ENCODE measurements around the gene AGPAT3.

The AGPAT3 gene

DNA sequence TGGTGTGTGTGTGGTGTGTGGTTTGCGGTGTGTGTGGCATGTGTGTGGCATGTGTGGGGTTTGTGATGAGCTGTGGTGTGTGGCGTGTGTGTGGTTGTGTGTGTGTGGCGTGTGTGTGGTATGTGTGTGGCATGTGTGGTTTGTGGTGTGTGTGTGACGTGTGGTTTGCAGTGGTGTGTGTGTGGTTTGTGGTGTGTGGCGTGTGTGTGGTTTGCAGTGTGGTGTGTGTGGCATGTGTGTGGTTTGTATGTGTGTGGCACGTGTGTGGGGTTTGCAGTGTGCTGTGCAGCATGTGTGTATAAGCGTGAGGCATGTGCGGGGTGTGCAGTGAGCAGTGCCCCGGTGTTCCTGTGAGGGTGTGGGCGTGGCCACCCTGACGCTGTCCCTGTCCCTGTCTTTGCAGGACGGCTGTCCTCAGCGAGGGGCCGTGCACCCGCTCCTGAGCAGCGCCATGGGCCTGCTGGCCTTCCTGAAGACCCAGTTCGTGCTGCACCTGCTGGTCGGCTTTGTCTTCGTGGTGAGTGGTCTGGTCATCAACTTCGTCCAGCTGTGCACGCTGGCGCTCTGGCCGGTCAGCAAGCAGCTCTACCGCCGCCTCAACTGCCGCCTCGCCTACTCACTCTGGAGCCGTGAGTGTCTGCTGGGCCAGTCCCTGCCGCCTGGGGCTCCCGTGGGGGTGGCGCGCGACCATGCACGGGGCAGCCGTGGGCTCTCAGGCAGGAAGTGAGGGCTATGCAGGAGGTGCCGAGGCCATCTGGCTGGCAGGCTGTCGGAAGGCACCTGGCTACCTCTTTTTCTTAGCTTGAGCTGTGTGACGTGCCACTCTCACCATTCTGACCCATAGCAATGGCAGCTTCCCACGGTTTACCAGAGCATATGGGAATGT lies 94.5 kb downstream of the AGPAT3 start:
- Histone ChIP-seq H3K4me3 (no peak overlapping the region), H3K4me1 (no peaks in the 10 kb centered on the region), H3K9me3 (no peaks in the 10 kb centered on the region), H3K27ac (no peak overlapping the region), H3K27me3 (no peaks in the 10 kb centered on the region), H3K36me3 (peaks cover 0 to 22% (median 21%) of the 10 kb centered on the region in 3 donors)
- intact Hi-C loops (cut with DNase I; ENCODE audit: low total_unique reads), result no loop called here
- DNase-seq, result no peak
- TF ChIP-seq, protein P1, sequence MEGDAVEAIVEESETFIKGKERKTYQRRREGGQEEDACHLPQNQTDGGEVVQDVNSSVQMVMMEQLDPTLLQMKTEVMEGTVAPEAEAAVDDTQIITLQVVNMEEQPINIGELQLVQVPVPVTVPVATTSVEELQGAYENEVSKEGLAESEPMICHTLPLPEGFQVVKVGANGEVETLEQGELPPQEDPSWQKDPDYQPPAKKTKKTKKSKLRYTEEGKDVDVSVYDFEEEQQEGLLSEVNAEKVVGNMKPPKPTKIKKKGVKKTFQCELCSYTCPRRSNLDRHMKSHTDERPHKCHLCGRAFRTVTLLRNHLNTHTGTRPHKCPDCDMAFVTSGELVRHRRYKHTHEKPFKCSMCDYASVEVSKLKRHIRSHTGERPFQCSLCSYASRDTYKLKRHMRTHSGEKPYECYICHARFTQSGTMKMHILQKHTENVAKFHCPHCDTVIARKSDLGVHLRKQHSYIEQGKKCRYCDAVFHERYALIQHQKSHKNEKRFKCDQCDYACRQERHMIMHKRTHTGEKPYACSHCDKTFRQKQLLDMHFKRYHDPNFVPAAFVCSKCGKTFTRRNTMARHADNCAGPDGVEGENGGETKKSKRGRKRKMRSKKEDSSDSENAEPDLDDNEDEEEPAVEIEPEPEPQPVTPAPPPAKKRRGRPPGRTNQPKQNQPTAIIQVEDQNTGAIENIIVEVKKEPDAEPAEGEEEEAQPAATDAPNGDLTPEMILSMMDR (IDR thresholded peaks at IDR 0.05), result no peak

DNA sequence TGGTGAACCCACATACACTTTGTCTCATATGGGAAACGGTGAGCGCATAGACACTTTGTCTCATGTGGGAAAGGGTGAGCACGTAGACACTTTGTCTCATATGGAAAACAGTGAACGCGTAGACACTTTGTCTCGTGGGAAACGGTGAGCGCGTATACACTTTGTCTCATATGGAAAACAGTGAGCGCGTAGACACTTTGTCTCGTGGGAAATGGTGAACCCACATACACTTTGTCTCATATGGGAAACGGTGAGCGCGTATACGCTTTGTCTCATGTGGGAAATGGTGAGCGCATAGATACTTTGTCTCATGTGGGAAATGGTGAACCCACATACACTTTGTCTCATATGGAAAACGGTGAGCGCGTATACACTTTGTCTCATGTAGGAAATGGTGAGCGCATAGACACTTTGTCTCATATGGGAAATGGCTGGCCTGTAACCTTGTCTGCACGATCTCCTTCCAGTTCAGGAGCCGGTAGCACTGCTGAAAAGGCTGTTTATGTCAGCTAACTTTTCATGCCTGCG lies 96.4 kb downstream of the AGPAT3 start:
- intact Hi-C loops (cut with DNase I; ENCODE audit: low total_unique reads), result no loop called here
- DNase-seq, result no peak
- no peaks in the 10 kb centered on the region for H3K4me1 ChIP-seq
- TF ChIP-seq, protein P1 (IDR thresholded peaks at IDR 0.05), result no peak
- H3K9me3 ChIP-seq, result no peaks in the 10 kb centered on the region
- no peak overlapping the region for H3K4me3 ChIP-seq
- H3K27me3 ChIP-seq, result no peaks in the 10 kb centered on the region
- H3K27ac ChIP-seq, result no peak overlapping the region
- H3K36me3 ChIP-seq, result peaks cover 0 to 27% (median 22%) of the 10 kb centered on the region in 3 donors

DNA sequence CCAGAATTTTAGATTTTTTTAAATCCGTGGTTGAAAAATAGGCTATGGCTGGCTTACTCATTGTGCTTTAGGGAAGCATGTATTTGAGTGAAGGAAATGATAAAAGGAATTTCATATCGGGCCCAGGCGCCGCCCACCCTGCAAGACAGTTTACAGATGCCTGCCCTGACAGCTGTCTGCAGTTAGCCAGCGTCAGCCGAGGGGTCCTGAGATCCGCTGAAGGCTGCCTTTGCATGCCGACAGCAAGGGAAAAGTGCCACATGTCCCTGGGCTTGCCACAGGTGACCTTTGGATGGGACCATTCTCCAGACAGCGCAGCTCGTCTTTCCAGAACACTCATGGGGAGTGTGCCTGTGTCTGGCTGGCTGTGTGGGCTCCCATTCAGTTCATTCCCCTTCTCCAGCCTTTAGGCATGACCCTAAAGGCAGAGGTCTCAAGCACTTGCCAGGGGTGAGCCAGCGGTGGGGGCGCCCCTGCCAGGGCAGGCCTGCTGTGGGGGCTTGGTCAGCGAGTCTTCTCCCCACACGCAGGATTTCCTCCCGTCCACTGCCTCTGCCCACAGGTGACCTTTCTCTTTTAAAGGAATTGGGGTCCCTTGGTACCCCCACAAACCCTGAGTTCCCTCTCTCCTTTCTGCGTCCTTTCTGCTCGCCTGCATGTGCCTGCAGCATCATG lies 101.0 kb downstream of the AGPAT3 start:
- intact Hi-C loops (cut with DNase I; ENCODE audit: low total_unique reads), result no loop called here
- TF ChIP-seq, protein P1 (IDR thresholded peaks at IDR 0.05), result no peak
- H3K36me3 ChIP-seq, result peaks cover 8 to 53% (median 29%) of the 10 kb centered on the region in 3 donors
- H3K27me3 ChIP-seq, result no peaks in the 10 kb centered on the region
- no peak overlapping the region for H3K27ac ChIP-seq
- DNase-seq, result no peak
- no peak overlapping the region for H3K4me3 ChIP-seq
- H3K9me3 ChIP-seq, result no peaks in the 10 kb centered on the region
- H3K4me1 ChIP-seq, result no peaks in the 10 kb centered on the region

DNA sequence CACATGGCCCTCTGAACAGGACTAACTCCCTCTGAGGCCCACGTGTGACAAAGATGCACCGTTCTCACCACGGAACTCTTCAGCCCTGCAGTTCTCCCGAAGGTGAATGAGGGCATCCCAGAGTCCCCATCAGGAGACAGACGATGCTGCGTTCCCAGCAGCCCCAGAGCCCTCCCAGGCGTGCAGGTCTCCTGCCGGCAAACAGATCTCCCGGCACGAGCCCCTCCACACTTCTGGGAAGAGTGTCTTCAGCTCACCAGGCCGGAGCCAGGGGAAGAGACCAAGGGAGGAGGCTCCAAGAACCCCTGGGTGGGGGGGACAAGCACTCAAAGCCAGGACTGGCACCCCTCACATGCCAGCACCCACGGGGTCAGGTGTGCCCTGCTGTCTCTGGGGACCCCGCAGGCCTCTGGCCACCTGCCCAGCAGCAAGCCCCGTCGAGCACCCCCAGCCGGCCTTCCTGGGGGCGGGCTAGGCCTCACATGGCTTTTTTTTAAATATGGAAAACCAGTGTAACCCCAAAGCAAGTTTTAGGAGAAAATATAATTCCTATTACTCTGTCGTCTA lies 102.0 kb downstream of the AGPAT3 start:
- H3K36me3 ChIP-seq, result peaks cover 15 to 60% (median 34%) of the 10 kb centered on the region in 3 donors
- H3K4me3 ChIP-seq, result no peak overlapping the region
- no peaks in the 10 kb centered on the region for H3K9me3 ChIP-seq
- intact Hi-C loops (cut with DNase I; ENCODE audit: low total_unique reads), result no loop called here
- TF ChIP-seq, protein P1 (IDR thresholded peaks at IDR 0.05), result no peak
- no peak for DNase-seq
- no peaks in the 10 kb centered on the region for H3K4me1 ChIP-seq
- H3K27me3 ChIP-seq, result no peaks in the 10 kb centered on the region
- H3K27ac ChIP-seq, result no peak overlapping the region

DNA sequence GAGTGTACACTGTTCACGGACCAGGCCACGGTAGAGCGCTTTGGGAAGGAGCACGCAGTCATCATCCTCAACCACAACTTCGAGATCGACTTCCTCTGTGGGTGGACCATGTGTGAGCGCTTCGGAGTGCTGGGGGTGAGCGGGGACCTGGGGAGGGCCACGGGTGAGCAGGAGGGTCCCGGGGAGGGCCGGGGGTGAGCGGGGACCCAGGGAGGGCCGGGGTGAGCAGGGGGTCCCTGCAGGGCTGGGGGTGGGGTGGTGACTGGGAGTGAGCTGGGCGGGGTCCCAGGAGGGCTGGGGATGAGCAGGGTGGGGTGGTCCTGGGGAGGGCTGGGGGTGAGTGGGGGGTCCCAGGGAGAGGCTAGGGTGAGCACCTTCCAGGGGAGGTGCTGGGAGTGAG lies 103.0 kb downstream of the AGPAT3 start:
- Histone ChIP-seq H3K9me3 (no peaks in the 10 kb centered on the region), H3K27ac (no peak overlapping the region), H3K4me3 (no peak overlapping the region), H3K36me3 (peaks cover 15 to 70% (median 40%) of the 10 kb centered on the region in 3 donors), H3K4me1 (no peaks in the 10 kb centered on the region), H3K27me3 (no peaks in the 10 kb centered on the region)
- intact Hi-C loops (cut with DNase I; ENCODE audit: low total_unique reads), result no loop called here
- DNase-seq, result no peak
- TF ChIP-seq, protein P1 (IDR thresholded peaks at IDR 0.05), result no peak
